NT2/D1 (cell line): ENCODE data around the gene OR1L6.

ENCODE experiments used
- YY1 ChIP-seq: IDR thresholded peaks from 2 replicates; pipeline ENCODE4 v1.6.1; 2011; ENCODE audit not compliant: insufficient read length, insufficient read depth
- ZNF274 ChIP-seq: IDR thresholded peaks from 2 replicates; pipeline ENCODE4 v1.6.1; 2011; ENCODE audit warnings: mild to moderate bottlenecking, low read depth, low read length

GRCh38 chr9:122742003-122742402 lies at the start of gene OR1L6:
- no peak for TF ChIP-seq YY1
- TF ChIP-seq ZNF274: no peak
